Thymus (tissue), 11 donors: ENCODE data around the gene CD27. TPM values are rescaled to one million over a fixed set of nuclear protein-coding genes. Genes with fewer than 3 reads are reported as not detected.
A peak's percentile ranks its signal among the peaks of the same experiment; 100 is the strongest.
"Not testable (repeated sequence)": the region's sequence is repeated elsewhere in the genome, so short reads cannot be mapped to it uniquely, and the experiment has no call there.

Experiments used
- DNase-seq, 9 donors: peaks; one replicate each; pipeline ENCODE4 v3.0.0-alpha.2; 2013; ENCODE audit warnings: low spot score in 9 of 9, low read depth in 6 of 9, missing footprints in 1 of 9
- H3K27ac ChIP-seq, 2 donors: one replicate each; pipeline ENCODE4 v1.5.1; 2013; ENCODE audit warnings: control low read depth in 1 of 2, low read depth in 1 of 2, low read length in 1 of 2, mild to moderate bottlenecking in 1 of 2, moderate library complexity in 1 of 2
- H3K27me3 ChIP-seq, 2 donors: one replicate each; pipeline ENCODE4 v1.5.1; 2013; ENCODE audit warnings: low read length in 1 of 2; ENCODE audit not compliant: control insufficient read depth in 2 of 2, insufficient read depth in 1 of 2
- H3K36me3 ChIP-seq, 2 donors: one replicate each; pipeline ENCODE4 v1.5.1; 2013; ENCODE audit warnings: low read length in 1 of 2, mild to moderate bottlenecking in 1 of 2, moderate library complexity in 1 of 2; ENCODE audit not compliant: control insufficient read depth in 2 of 2, insufficient read depth in 2 of 2
- H3K4me1 ChIP-seq, 2 donors: one replicate each; pipeline ENCODE4 v1.5.1; 2013; ENCODE audit warnings: low read length in 2 of 2; ENCODE audit not compliant: control insufficient read depth in 2 of 2, insufficient read depth in 2 of 2
- H3K4me3 ChIP-seq, 2 donors: one replicate each; pipeline ENCODE4 v1.5.1; 2013; ENCODE audit warnings: low read length in 2 of 2, control low read depth in 1 of 2, mild to moderate bottlenecking in 1 of 2
- H3K9me3 ChIP-seq, 2 donors: one replicate each; pipeline ENCODE4 v1.5.1; 2013; ENCODE audit warnings: low read length in 1 of 2, mild to moderate bottlenecking in 1 of 2; ENCODE audit not compliant: control insufficient read depth in 2 of 2, insufficient read depth in 1 of 2
- WGBS: extraction: QIAGEN DNeasy Blood & Tissue Kit; methylation state at CpG from one replicate; pipeline ENCODE4 v1.1.7; 2013; 5-methylcytosine and 5-hydroxymethylcytosine counted together
- polyA plus RNA-seq: library from polyadenylated mRNA; stranded (reverse); fragments of 200-250 nt; gene quantifications from one replicate; pipeline ENCODE4 v1.2.3, GENCODE V29; 2013
- total RNA-seq: library from RNA; stranded (reverse); fragments of 120-200 nt; gene quantifications from one replicate; pipeline ENCODE4 v1.2.4, GENCODE V29; 2013
- donor health status: healthy.

CD27 gene
- total and polyA plus RNA-seq, 2 donors, result 42.3 to 75.4 TPM

GRCh38 chr12:6488240-6488639, 43.5 kb downstream of the CD27 start:
- no peaks in the 10 kb centered on the region for H3K9me3 ChIP-seq
- WGBS, result 90% methylated on average over 1 of the region's 1 CpG

GRCh38 chr12:6489449-6489848, 44.7 kb downstream of the CD27 start:
- DNase-seq, result no peak
- Histone ChIP-seq H3K4me3 (no peak overlapping the region), H3K9me3 (no peaks in the 10 kb centered on the region), H3K27me3 (no peaks in the 10 kb centered on the region), H3K4me1 (peaks cover 5 to 6% of the 10 kb centered on the region in 2 donors), H3K27ac (no peak overlapping the region), H3K36me3 (peaks cover 0 to 10% of the 10 kb centered on the region in 2 donors)
- 90% methylated on average over 4 of the region's 4 CpGs for WGBS

More at GRCh38 chr12:6488240-6488639, 43.5 kb downstream of the CD27 start:
- no peaks in the 10 kb centered on the region for H3K27me3 ChIP-seq
- peaks cover 5% of the 10 kb centered on the region in 2 donors for H3K4me1 ChIP-seq
- no peak overlapping the region for H3K4me3 ChIP-seq
- peaks cover 0 to 10% of the 10 kb centered on the region in 2 donors for H3K36me3 ChIP-seq
- H3K27ac ChIP-seq, result no peak overlapping the region
- DNase-seq, result no peak

GRCh38 chr12:6490673-6491072, 45.9 kb downstream of the CD27 start:
- DNase-seq, H3K4me3 ChIP-seq, H3K27ac ChIP-seq, H3K9me3 ChIP-seq, H3K27me3 ChIP-seq: not testable (repeated sequence)
- Histone ChIP-seq H3K4me1 (peaks cover 12 to 14% of the 10 kb centered on the region in 2 donors), H3K36me3 (peaks cover 0 to 19% of the 10 kb centered on the region in 2 donors)
- 97% methylated on average over 1 of the region's 1 CpG for WGBS

- Histone ChIP-seq H3K27me3 (no peaks in the 10 kb centered on the region), H3K36me3 (peaks cover 17 to 39% of the 10 kb centered on the region in 2 donors), H3K4me3 (peak within 1 kb of the TSS; percentile 74 to 98), H3K9me3 (no peaks in the 10 kb centered on the region), H3K4me1 (peaks cover 21 to 22% of the 10 kb centered on the region in 2 donors), H3K27ac (peak within 1 kb of the TSS; percentile 99)
- DNase-seq, result peak; percentile 80 to 96 (median 93)
- WGBS, result 1% methylated on average over 39 of the region's 39 CpGs
These were observed 48.2 kb downstream of the CD27 start, which contains the start of gene MRPL51 for GRCh38 chr12:6492838-6493496. Gene MRPL51 (minus strand): TSS chr12:6493262. CDS start chr12:6493136, 126 bp downstream.

- peak; percentile 82 to 98 (median 94) for DNase-seq
- H3K27me3 ChIP-seq, result no peaks in the 10 kb centered on the region
- under 1% methylated on average over 49 of the region's 49 CpGs for WGBS
- peaks cover 21 to 22% of the 10 kb centered on the region in 2 donors for H3K4me1 ChIP-seq
- H3K27ac ChIP-seq, result peak within 1 kb of the TSS; percentile 99
- H3K36me3 ChIP-seq, result peaks cover 18 to 44% of the 10 kb centered on the region in 2 donors
- H3K9me3 ChIP-seq, result no peaks in the 10 kb centered on the region
- peak within 1 kb of the TSS; percentile 74 to 98 for H3K4me3 ChIP-seq
These were observed 48.9 kb downstream of the CD27 start, which contains the start of gene NCAPD2 for GRCh38 chr12:6493497-6494257. Gene NCAPD2 (plus strand): TSS chr12:6494102. CDS start chr12:6495099, 997 bp downstream.

- WGBS, result 2% methylated on average over 14 of the region's 14 CpGs
- no peaks in the 10 kb centered on the region for H3K9me3 ChIP-seq
- H3K27ac ChIP-seq, result peak overlapping the region; percentile 99
- H3K4me3 ChIP-seq, result peak overlapping the region; percentile 74 to 98
- H3K36me3 ChIP-seq, result peaks cover 24 to 51% of the 10 kb centered on the region in 2 donors
- H3K4me1 ChIP-seq, result peaks cover 21 to 22% of the 10 kb centered on the region in 2 donors
- peak in 3 of 9 donors; percentile 18 to 37 (median 27) for DNase-seq
- no peaks in the 10 kb centered on the region for H3K27me3 ChIP-seq
These were observed 49.5 kb downstream of the CD27 start for GRCh38 chr12:6494258-6494743.

- DNase-seq, result no peak
- Histone ChIP-seq H3K27ac (peak overlapping the region; percentile 31 to 99), H3K4me1 (peaks cover 21 to 22% of the 10 kb centered on the region in 2 donors), H3K36me3 (peaks cover 30 to 57% of the 10 kb centered on the region in 2 donors), H3K27me3 (no peaks in the 10 kb centered on the region), H3K9me3 (no peaks in the 10 kb centered on the region), H3K4me3 (peak overlapping the region; percentile 74 to 98)
- WGBS, result 90% methylated on average over 1 of the region's 1 CpG
These were observed 50.2 kb downstream of the CD27 start for GRCh38 chr12:6494968-6495367.

- not testable (repeated sequence) for H3K4me3 ChIP-seq, DNase-seq, H3K9me3 ChIP-seq, H3K27ac ChIP-seq, H3K27me3 ChIP-seq
- Histone ChIP-seq H3K36me3 (peaks cover 42 to 67% of the 10 kb centered on the region in 2 donors), H3K4me1 (peaks cover 17 to 19% of the 10 kb centered on the region in 2 donors)
- 85% methylated on average over 3 of the region's 3 CpGs for WGBS
These were observed 52.5 kb downstream of the CD27 start for GRCh38 chr12:6497291-6497690.

GRCh38 chr12:6500466-6500865, 55.7 kb downstream of the CD27 start:
- WGBS, result 96% methylated on average over 2 of the region's 2 CpGs
- Histone ChIP-seq H3K27ac (no peak overlapping the region), H3K36me3 (peaks cover 61 to 84% of the 10 kb centered on the region in 2 donors), H3K9me3 (no peaks in the 10 kb centered on the region), H3K4me3 (no peak overlapping the region), H3K4me1 (peaks cover 8 to 12% of the 10 kb centered on the region in 2 donors), H3K27me3 (no peaks in the 10 kb centered on the region)
- DNase-seq, result no peak
